ENCODE results near the gene DTL.

The DTL gene

DNA sequence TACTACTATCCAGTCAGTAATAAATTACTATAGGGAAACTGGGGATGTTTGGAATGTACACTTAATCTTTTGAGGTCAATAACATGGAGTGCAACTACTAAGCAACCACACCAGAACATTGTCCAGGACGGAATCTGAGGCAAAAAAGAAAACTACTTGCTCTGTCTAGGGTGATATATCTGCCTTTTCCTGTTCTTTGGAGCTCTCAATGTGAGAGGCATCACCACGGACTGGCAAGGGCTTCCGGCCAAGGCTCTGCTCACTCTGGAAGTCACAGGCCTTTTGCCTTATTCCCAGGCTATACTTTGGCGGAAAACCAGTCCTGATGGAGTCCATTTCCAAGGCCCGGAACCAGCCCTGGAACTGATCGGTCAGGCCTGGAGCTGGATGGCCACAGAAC lies 94.2 kb downstream of the DTL start:
- Histone ChIP-seq H2AFZ (no peak overlapping the region), H3K36me3 (ENCODE audit: control insufficient read depth, insufficient read depth, low read length) (no peaks in the 10 kb centered on the region), H3K27ac (no peak overlapping the region), H3K4me3 (ENCODE audit: low read depth, low read length) (no peak overlapping the region), H3K4me2 (ENCODE audit: low read length) (no peak overlapping the region), H3K9ac (no peak overlapping the region), H3K9me3 (ENCODE audit: control insufficient read depth, low read length) (no peaks in the 10 kb centered on the region), H3K4me1 (no peaks in the 10 kb centered on the region), H3K79me2 (no peaks in the 10 kb centered on the region), H3K27me3 (ENCODE audit: control insufficient read depth, insufficient read depth, low read length) (no peaks in the 10 kb centered on the region)
- TF ChIP-seq, protein P1, sequence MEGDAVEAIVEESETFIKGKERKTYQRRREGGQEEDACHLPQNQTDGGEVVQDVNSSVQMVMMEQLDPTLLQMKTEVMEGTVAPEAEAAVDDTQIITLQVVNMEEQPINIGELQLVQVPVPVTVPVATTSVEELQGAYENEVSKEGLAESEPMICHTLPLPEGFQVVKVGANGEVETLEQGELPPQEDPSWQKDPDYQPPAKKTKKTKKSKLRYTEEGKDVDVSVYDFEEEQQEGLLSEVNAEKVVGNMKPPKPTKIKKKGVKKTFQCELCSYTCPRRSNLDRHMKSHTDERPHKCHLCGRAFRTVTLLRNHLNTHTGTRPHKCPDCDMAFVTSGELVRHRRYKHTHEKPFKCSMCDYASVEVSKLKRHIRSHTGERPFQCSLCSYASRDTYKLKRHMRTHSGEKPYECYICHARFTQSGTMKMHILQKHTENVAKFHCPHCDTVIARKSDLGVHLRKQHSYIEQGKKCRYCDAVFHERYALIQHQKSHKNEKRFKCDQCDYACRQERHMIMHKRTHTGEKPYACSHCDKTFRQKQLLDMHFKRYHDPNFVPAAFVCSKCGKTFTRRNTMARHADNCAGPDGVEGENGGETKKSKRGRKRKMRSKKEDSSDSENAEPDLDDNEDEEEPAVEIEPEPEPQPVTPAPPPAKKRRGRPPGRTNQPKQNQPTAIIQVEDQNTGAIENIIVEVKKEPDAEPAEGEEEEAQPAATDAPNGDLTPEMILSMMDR (IDR thresholded peaks at IDR 0.05), result no peak

DNA sequence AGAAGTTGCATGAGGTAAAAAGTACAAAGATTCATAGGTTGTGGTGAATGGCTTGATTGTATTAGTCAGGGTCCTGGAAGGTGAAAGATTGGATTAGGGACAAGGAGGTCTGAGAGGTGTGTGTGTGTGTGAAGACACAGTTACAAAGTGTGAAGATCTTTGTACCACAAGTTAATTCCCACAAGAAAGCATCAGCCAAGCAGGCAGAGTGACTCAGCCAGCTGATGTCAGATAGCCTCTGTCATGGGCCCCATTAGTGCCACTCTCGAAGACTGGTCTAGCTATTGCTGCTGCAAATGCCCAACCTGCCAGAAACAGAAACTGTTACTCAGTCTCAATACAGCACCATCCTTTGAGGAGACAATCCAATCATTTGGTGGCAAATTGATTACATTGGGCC lies 96.5 kb downstream of the DTL start:
- H3K36me3 ChIP-seq (ENCODE audit: control insufficient read depth, insufficient read depth, low read length), result no peaks in the 10 kb centered on the region
- H2AFZ ChIP-seq, result no peak overlapping the region
- H3K27me3 ChIP-seq (ENCODE audit: control insufficient read depth, insufficient read depth, low read length), result no peaks in the 10 kb centered on the region
- no peak overlapping the region for H3K9ac ChIP-seq
- no peak overlapping the region for H3K4me2 ChIP-seq (ENCODE audit: low read length)
- H3K79me2 ChIP-seq, result no peaks in the 10 kb centered on the region
- no peak overlapping the region for H3K4me3 ChIP-seq (ENCODE audit: low read depth, low read length)
- H3K4me1 ChIP-seq, result no peaks in the 10 kb centered on the region
- no peak overlapping the region for H3K27ac ChIP-seq
- TF ChIP-seq, protein P1 (IDR thresholded peaks at IDR 0.05), result no peak
- no peaks in the 10 kb centered on the region for H3K9me3 ChIP-seq (ENCODE audit: control insufficient read depth, low read length)

DNA sequence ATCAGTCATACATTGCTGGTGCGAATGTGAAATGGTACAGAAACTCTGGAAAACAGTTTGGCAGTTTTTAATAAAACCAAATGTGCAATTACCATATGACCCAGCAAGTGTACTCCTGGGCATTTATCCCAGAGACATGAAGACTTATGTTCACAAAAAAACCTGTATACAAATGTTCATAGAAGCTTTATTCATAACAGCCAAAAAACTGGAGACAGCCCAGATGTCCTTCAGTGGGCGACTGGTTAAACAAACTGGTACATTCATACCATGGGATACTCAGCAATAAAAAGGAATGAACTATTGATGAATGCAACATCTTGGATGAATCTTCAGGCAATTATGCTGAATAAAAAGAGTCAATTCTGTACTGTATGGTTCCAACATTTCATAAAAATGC lies 97.8 kb downstream of the DTL start:
- Histone ChIP-seq H3K4me2 (ENCODE audit: low read length) (no peak overlapping the region), H3K4me3 (ENCODE audit: low read depth, low read length) (no peak overlapping the region)
- TF ChIP-seq, protein P1 (IDR thresholded peaks at IDR 0.05), result no peak

DNA sequence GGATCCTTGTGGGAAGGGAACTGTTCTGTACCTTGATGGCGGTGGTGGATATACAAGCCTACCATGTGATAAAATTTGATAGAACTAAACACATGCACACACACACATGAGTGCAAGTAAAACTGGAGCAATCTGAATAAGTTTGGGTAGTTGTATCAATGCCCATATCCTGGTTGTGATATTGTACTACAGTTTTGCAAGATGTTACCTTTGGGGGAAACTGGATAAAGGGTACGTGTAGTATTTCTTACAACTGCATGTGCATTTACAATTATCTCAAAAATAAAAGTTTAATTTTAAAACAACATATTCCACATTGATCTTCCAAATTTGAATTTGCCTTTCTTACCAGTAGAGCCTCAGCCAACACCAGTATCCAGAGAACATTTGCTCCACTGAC lies 99.6 kb downstream of the DTL start:
- Histone ChIP-seq H3K4me3 (ENCODE audit: low read depth, low read length) (no peak overlapping the region), H3K4me2 (ENCODE audit: low read length) (no peak overlapping the region), H2AFZ (no peak overlapping the region), H3K9ac (no peak overlapping the region), H3K27ac (no peak overlapping the region), H3K79me2 (no peaks in the 10 kb centered on the region), H3K4me1 (peaks cover 3% of the 10 kb centered on the region), H3K9me3 (ENCODE audit: control insufficient read depth, low read length) (no peaks in the 10 kb centered on the region), H3K36me3 (ENCODE audit: control insufficient read depth, insufficient read depth, low read length) (no peaks in the 10 kb centered on the region), H3K27me3 (ENCODE audit: control insufficient read depth, insufficient read depth, low read length) (no peaks in the 10 kb centered on the region)
- TF ChIP-seq, protein P1 (IDR thresholded peaks at IDR 0.05), result no peak

More for the DNA sequence above, 97.8 kb downstream of the DTL start:
- Histone ChIP-seq H3K4me1 (no peaks in the 10 kb centered on the region), H2AFZ (no peak overlapping the region), H3K9me3 (ENCODE audit: control insufficient read depth, low read length) (no peaks in the 10 kb centered on the region), H3K27ac (no peak overlapping the region), H3K9ac (no peak overlapping the region), H3K36me3 (ENCODE audit: control insufficient read depth, insufficient read depth, low read length) (no peaks in the 10 kb centered on the region), H3K79me2 (no peaks in the 10 kb centered on the region), H3K27me3 (ENCODE audit: control insufficient read depth, insufficient read depth, low read length) (no peaks in the 10 kb centered on the region)

DNA sequence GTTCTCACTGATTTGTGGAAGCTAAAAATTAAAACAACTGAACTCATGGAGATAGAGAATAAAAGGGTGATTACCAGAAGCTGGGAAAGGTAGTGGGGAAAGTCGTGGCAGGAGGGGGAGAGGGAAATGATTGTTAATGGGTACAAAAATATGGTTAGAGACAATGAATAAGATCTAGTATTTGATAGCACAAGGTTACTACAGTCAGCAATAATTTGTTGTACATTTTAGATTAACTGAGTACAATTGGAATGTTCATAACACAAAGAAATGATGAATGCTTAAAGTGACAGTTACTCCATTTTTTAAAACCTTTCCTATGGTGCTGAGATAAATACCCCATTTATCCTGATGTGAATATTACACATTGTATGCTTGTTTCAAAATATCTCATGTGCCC lies 102.3 kb downstream of the DTL start:
- TF ChIP-seq, protein P1 (IDR thresholded peaks at IDR 0.05), result no peak
- H3K9me3 ChIP-seq (ENCODE audit: control insufficient read depth, low read length), result no peaks in the 10 kb centered on the region
- H3K79me2 ChIP-seq, result no peaks in the 10 kb centered on the region
- no peaks in the 10 kb centered on the region for H3K27me3 ChIP-seq (ENCODE audit: control insufficient read depth, insufficient read depth, low read length)
- H3K27ac ChIP-seq, result no peak overlapping the region
- H3K4me2 ChIP-seq (ENCODE audit: low read length), result no peak overlapping the region
- H3K4me3 ChIP-seq (ENCODE audit: low read depth, low read length), result no peak overlapping the region
- H3K36me3 ChIP-seq (ENCODE audit: control insufficient read depth, insufficient read depth, low read length), result no peaks in the 10 kb centered on the region
- no peak overlapping the region for H3K9ac ChIP-seq
- no peak overlapping the region for H2AFZ ChIP-seq
- H3K4me1 ChIP-seq, result peaks cover 3% of the 10 kb centered on the region
